HG03354 (cell line): Measurements from ENCODE around the gene A4GALT.

Experiments used
- ATAC-seq: cut with Tn5 transposase; IDR thresholded peaks from one replicate; pipeline ENCODE4 v1.9.1; 2021; ENCODE audit warnings: mild to moderate bottlenecking; ENCODE audit not compliant: unreplicated experiment, poor library complexity, severe bottlenecking

The A4GALT gene

DNA sequence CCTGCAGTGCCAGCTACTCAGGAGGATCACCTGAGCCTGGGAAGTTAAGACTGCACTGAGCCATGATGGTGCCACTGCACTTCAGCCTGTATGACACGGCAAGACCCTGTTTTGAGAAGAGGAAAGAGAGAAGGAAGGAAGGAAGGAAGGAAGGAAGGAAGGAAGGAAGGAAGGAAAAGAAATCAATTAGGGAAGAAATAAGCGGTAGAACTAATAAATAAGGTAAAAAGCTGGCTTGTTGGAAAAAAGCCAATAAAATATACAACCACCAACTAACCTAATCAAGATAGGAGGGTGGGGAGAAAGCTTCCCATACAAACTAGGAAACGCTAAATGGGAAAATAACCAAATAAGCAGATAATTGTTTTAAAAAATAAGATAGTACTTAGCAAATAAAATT lies 12.3 kb downstream of the A4GALT start:
- ATAC-seq: no peak

- no peak for ATAC-seq
These were observed 13.2 kb downstream of the A4GALT start for GRCh38 chr22:42707496-42707895.

GRCh38 chr22:42704896-42705295 lies 15.8 kb downstream of the A4GALT start:
- no peak for ATAC-seq

GRCh38 chr22:42702675-42703074 lies 18.0 kb downstream of the A4GALT start:
- ATAC-seq: no peak

DNA sequence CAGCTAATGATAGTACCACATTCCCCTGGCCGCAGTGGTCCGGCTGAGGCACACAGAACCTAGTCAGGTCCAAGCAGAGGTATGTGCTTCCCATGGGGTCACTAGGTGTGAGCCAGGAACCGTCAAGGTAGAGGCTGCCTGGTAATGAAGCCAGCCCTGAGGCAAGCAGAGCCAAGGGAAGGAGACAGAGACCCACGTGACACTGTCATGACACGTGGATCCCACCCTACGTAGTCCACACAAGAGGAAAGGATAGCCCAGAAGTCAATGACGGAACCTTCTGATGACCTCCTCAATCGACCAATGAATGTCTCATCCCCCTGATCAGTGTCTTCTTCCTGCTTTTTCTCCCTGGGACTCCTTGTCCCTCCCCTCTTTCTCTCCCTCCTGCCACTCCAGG lies 19.0 kb downstream of the A4GALT start:
- ATAC-seq: no peak

GRCh38 chr22:42700901-42701300 lies 19.8 kb downstream of the A4GALT start:
- ATAC-seq: no peak

- no peak for ATAC-seq
These were observed 20.3 kb downstream of the A4GALT start for GRCh38 chr22:42700355-42700754.

DNA sequence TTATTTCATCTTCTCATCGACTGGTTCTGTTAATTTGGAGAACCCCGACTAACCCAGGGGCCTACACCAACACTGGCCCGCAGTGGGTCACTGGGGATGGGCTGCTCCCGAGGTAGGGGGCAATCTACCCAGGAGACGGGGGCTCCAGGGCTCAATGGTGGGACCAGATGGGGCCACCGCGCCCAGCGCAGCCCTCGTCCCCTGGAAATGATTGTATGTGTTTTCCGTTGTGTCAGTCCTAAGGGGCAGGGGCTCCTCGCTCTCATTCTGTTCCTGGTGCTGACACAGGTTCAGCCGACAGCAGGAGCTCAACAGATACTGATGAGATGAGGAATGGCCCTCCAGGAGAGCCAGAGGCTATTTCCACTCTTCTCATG lies 20.7 kb downstream of the A4GALT start:
- ATAC-seq: no peak

DNA sequence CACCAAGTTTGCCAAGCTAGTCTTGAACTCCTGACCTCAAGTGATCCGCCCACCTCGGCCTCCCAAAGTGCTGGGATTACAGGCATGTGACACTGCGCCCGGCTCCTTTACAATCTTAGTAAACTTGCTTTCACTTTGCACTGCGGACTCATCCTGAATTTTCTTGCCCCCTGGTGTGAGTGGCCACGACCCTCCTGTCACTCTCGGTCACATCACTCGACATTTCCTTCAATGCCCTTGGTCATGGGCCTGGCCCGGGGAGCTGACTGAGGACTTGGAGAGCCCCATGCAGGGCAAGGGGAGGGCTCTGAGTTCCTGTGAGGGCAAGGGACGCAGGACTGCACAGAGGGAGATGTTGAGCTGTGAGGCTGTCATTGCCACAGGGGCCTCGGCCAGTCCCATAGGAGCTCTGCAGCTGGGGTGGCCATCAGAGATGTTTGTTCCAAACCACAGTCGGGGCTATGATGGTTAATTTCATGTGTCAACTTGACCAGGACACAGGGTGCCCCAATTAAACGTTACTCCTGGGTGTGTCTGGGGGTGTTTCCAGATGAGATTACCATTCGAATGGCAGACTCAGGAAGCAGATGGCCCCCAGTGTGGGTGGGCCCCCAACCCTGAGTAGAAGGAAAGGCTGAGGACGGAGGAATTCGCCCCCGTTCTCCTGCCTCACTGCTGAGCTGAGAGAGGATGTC lies 21.2 kb downstream of the A4GALT start:
- ATAC-seq: no peak

GRCh38 chr22:42697542-42698013 lies 23.1 kb downstream of the A4GALT start:
- no peak for ATAC-seq

DNA sequence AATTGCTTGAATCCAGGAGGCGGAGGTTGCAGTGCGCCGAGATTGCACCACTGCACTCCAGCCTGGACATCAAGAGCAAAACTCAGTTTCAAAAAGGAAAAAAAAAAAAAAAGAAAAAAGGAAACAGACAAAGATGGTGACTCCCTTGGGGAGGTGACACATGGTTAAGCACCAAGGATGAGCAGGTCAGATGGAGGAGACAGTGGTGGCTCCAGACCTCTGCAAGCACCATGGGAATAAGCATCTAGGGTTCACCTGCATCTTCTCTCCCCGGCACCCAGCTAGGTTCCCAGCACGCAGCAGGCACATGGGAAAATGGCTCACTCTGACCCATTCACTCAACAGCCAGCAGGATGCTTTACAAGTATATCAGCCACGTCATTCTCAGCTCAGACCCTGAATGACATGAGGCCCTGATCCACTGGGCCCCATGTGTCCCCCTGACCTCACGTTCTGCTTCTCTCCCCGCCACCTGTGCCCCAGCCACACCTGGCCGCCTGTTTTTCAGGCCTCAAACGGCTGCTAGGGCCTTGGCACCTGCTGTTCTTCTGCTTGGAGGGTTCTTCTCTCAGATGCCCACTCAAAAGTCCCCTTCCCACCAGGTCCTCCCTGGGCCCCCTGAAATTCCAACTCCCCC lies 24.2 kb downstream of the A4GALT start:
- no peak for ATAC-seq

GRCh38 chr22:42695294-42695693 lies 25.4 kb downstream of the A4GALT start:
- ATAC-seq: no peak

- ATAC-seq: no peak
These were observed 26.6 kb downstream of the A4GALT start for GRCh38 chr22:42693763-42694683.

- no peak for ATAC-seq
These were observed 27.5 kb downstream of the A4GALT start for GRCh38 chr22:42693055-42693762.

- ATAC-seq: no peak
These were observed 28.2 kb downstream of the A4GALT start for GRCh38 chr22:42692239-42693054.

- ATAC-seq: no peak
These were observed 29.2 kb downstream of the A4GALT start for GRCh38 chr22:42691440-42691839.

GRCh38 chr22:42688241-42689211 lies 32.1 kb downstream of the A4GALT start:
- no peak for ATAC-seq
